SW 1271 (cell line): ENCODE measurements around the gene GLT8D2.

Source experiments
- DNase-seq, 2 experiments: peaks; one replicate each; lab custom pipeline; 2025; lab: John Stamatoyannopoulos, UW

The GLT8D2 gene

GRCh38 chr12:104049903-104050356 is at the start of gene GLT8D2:
GLT8D2 (minus strand) TSS chr12:104050187; CDS start chr12:104019648, 30,539 bp downstream.
- DNase-seq, result no peak

GRCh38 chr12:104097954-104098353 is 48.0 kb upstream of the GLT8D2 start:
- DNase-seq, result no peak

- no peak for DNase-seq
These were observed 45.3 kb upstream of the GLT8D2 start for GRCh38 chr12:104095289-104095688.

- no peak for DNase-seq
These were observed 44.3 kb upstream of the GLT8D2 start for GRCh38 chr12:104094284-104094683.

- no peak for DNase-seq
These were observed 41.1 kb upstream of the GLT8D2 start for GRCh38 chr12:104091136-104091535.

- DNase-seq, result no peak
These were observed 40.7 kb upstream of the GLT8D2 start for GRCh38 chr12:104090685-104091084.

- DNase-seq, result no peak
These were observed 33.9 kb upstream of the GLT8D2 start for GRCh38 chr12:104083769-104084475.

- no peak for DNase-seq
These were observed 30.8 kb upstream of the GLT8D2 start for GRCh38 chr12:104080764-104081163.

- DNase-seq, result no peak
These were observed 29.0 kb upstream of the GLT8D2 start for GRCh38 chr12:104079024-104079423.

GRCh38 chr12:104073699-104074098 is 23.7 kb upstream of the GLT8D2 start:
- no peak for DNase-seq

GRCh38 chr12:104072099-104072498 is 22.1 kb upstream of the GLT8D2 start:
- no peak for DNase-seq

GRCh38 chr12:104064842-104065427 is 14.9 kb upstream of the GLT8D2 start:
- DNase-seq, result no peak

GRCh38 chr12:104064031-104064841 is 14.2 kb upstream of the GLT8D2 start, which contains the start of gene HCFC2:
HCFC2 (plus strand) TSS chr12:104064531; CDS start chr12:104064561, 30 bp downstream.
- DNase-seq, result peak; percentile 68 to 89

- peak in 1 of 2 experiments; percentile 67 for DNase-seq
These were observed 13.7 kb upstream of the GLT8D2 start for GRCh38 chr12:104063712-104064030.

GRCh38 chr12:104060791-104061190 is 10.8 kb upstream of the GLT8D2 start:
- no peak for DNase-seq

- no peak for DNase-seq
These were observed 10.0 kb upstream of the GLT8D2 start for GRCh38 chr12:104059963-104060362.

GRCh38 chr12:104058802-104059201 is 8.8 kb upstream of the GLT8D2 start:
- DNase-seq, result no peak

- DNase-seq, result peak in 1 of 2 experiments; percentile 27
These were observed 7.8 kb upstream of the GLT8D2 start for GRCh38 chr12:104057771-104058197.

- DNase-seq, result no peak
These were observed 6.5 kb upstream of the GLT8D2 start for GRCh38 chr12:104056419-104056972.

GRCh38 chr12:104055686-104056388 is 5.8 kb upstream of the GLT8D2 start:
- DNase-seq, result no peak

- no peak for DNase-seq
These were observed 4.8 kb upstream of the GLT8D2 start for GRCh38 chr12:104054681-104055346.
